ENCODE results near the gene MATR3. TPM values are rescaled to one million over a fixed set of nuclear protein-coding genes. Genes with fewer than 3 reads are reported as not detected.

MATR3 gene
- polyA plus RNA-seq, 1 donor from 2014 or later: 1,016 TPM

- Histone ChIP-seq H2AFZ (ENCODE audit: low read depth, low read length) (peak within 1 kb of the TSS; percentile 56), H3K9me3 (ENCODE audit: low read length) (no peaks in the 10 kb centered on the region), H3K79me2 (replicated peaks; ENCODE audit: insufficient read depth, low read length) (peaks cover 45% of the 10 kb centered on the region), H3K27ac (ENCODE audit: low read length) (peak within 1 kb of the TSS; percentile 100), H3K4me3 (ENCODE audit: low read length) (peak within 1 kb of the TSS; percentile 98), H3K27me3 (ENCODE audit: insufficient read depth, low read depth, low read length) (no peaks in the 10 kb centered on the region), H3K36me3 (ENCODE audit: insufficient read depth, low read length) (no peaks in the 10 kb centered on the region), H3K9ac (ENCODE audit: low read length) (peak within 1 kb of the TSS; percentile 100), H3K4me2 (ENCODE audit: low read length) (peak within 1 kb of the TSS; percentile 81), H3K9me2 (ENCODE audit: insufficient read depth, low read length) (no peaks in the 10 kb centered on the region), H4K20me1 (ENCODE audit: insufficient read depth) (peaks cover 19% of the 10 kb centered on the region), H3F3A (ENCODE audit: insufficient read depth, low read length, poor library complexity, severe bottlenecking) (no peaks in the 10 kb centered on the region)
- no peak for TF ChIP-seq EZH2 (IDR thresholded peaks at IDR 0.05; ENCODE audit: borderline replicate concordance, insufficient read depth, low read length, poor library complexity, severe bottlenecking)
- peak; percentile 93 for TF ChIP-seq MXI1 (conservative IDR thresholded peaks at IDR 0.05; ENCODE audit: poor library complexity, severe bottlenecking)
- TF ChIP-seq EP300 (conservative IDR thresholded peaks at IDR 0.05; ENCODE audit: poor library complexity, severe bottlenecking): peak; percentile 79
- TF ChIP-seq SMC3 (conservative IDR thresholded peaks at IDR 0.05; ENCODE audit: poor library complexity): peak; percentile 77
- peak; percentile 71 for TF ChIP-seq RAD21 (conservative IDR thresholded peaks at IDR 0.05)
- peak; percentile 100 for TF ChIP-seq POLR2AphosphoS5 (IDR thresholded peaks at IDR 0.05)
- TF ChIP-seq CTCF (IDR thresholded peaks at IDR 0.05; ENCODE audit: poor library complexity, severe bottlenecking): peak; percentile 99
- peak; percentile 93 for TF ChIP-seq TAF1 (IDR thresholded peaks at IDR 0.05; ENCODE audit: low read depth)
- TF ChIP-seq, protein P1, sequence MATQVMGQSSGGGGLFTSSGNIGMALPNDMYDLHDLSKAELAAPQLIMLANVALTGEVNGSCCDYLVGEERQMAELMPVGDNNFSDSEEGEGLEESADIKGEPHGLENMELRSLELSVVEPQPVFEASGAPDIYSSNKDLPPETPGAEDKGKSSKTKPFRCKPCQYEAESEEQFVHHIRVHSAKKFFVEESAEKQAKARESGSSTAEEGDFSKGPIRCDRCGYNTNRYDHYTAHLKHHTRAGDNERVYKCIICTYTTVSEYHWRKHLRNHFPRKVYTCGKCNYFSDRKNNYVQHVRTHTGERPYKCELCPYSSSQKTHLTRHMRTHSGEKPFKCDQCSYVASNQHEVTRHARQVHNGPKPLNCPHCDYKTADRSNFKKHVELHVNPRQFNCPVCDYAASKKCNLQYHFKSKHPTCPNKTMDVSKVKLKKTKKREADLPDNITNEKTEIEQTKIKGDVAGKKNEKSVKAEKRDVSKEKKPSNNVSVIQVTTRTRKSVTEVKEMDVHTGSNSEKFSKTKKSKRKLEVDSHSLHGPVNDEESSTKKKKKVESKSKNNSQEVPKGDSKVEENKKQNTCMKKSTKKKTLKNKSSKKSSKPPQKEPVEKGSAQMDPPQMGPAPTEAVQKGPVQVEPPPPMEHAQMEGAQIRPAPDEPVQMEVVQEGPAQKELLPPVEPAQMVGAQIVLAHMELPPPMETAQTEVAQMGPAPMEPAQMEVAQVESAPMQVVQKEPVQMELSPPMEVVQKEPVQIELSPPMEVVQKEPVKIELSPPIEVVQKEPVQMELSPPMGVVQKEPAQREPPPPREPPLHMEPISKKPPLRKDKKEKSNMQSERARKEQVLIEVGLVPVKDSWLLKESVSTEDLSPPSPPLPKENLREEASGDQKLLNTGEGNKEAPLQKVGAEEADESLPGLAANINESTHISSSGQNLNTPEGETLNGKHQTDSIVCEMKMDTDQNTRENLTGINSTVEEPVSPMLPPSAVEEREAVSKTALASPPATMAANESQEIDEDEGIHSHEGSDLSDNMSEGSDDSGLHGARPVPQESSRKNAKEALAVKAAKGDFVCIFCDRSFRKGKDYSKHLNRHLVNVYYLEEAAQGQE (IDR thresholded peaks at IDR 0.05; ENCODE audit: borderline replicate concordance): peak; percentile 96
Measured at GRCh38 chr5:139341689-139342422, 48.3 kb downstream of the MATR3 start, which contains the start of gene PAIP2. PAIP2 (plus strand) TSS chr5:139341854; CDS start chr5:139363785, 21,931 bp downstream.

DNA sequence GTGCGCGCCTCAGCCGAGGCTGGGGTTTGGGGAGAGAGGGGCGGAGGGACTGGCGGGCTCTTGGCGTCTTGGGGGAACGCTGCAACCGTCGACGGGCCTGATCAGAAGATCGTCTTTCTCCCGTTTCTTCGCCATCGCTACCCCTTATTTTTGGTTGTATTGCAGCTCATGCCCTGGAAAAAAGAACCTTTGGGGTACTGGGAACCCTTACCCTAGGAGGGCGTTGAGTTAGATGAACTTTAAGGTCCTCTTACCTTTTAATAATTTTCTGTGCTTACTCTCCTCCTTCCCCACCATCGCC lies 48.8 kb downstream of the MATR3 start:
- Histone ChIP-seq H3K9me3 (ENCODE audit: low read length) (no peaks in the 10 kb centered on the region), H3K27ac (ENCODE audit: low read length) (peak overlapping the region; percentile 100), H3F3A (ENCODE audit: insufficient read depth, low read length, poor library complexity, severe bottlenecking) (no peaks in the 10 kb centered on the region), H4K20me1 (ENCODE audit: insufficient read depth) (peaks cover 19% of the 10 kb centered on the region), H3K4me2 (ENCODE audit: low read length) (peak overlapping the region; percentile 81), H3K79me2 (replicated peaks; ENCODE audit: insufficient read depth, low read length) (peaks cover 51% of the 10 kb centered on the region), H3K27me3 (ENCODE audit: insufficient read depth, low read depth, low read length) (no peaks in the 10 kb centered on the region), H3K36me3 (ENCODE audit: insufficient read depth, low read length) (no peaks in the 10 kb centered on the region), H3K9me2 (ENCODE audit: insufficient read depth, low read length) (no peaks in the 10 kb centered on the region), H3K4me3 (ENCODE audit: low read length) (peak overlapping the region; percentile 98), H2AFZ (ENCODE audit: low read depth, low read length) (no peak overlapping the region), H3K9ac (ENCODE audit: low read length) (peak overlapping the region; percentile 100)
- TF ChIP-seq EP300 (conservative IDR thresholded peaks at IDR 0.05; ENCODE audit: poor library complexity, severe bottlenecking): no peak
- TF ChIP-seq, protein P1 (IDR thresholded peaks at IDR 0.05; ENCODE audit: borderline replicate concordance): no peak
- TF ChIP-seq MXI1 (conservative IDR thresholded peaks at IDR 0.05; ENCODE audit: poor library complexity, severe bottlenecking): no peak
- TF ChIP-seq SMC3 (conservative IDR thresholded peaks at IDR 0.05; ENCODE audit: poor library complexity): no peak
- TF ChIP-seq CTCF (IDR thresholded peaks at IDR 0.05; ENCODE audit: poor library complexity, severe bottlenecking): no peak
- no peak for TF ChIP-seq RAD21 (conservative IDR thresholded peaks at IDR 0.05)
- TF ChIP-seq TAF1 (IDR thresholded peaks at IDR 0.05; ENCODE audit: low read depth): no peak
- TF ChIP-seq EZH2 (IDR thresholded peaks at IDR 0.05; ENCODE audit: borderline replicate concordance, insufficient read depth, low read length, poor library complexity, severe bottlenecking): no peak
- no peak for TF ChIP-seq POLR2AphosphoS5 (IDR thresholded peaks at IDR 0.05)
